GM12891 (cell line): ENCODE results near the gene RBP2.

ENCODE experiments used
- POLR2A ChIP-seq: IDR thresholded peaks from 2 replicates; pipeline ENCODE4 v1.6.1; 2011; ENCODE audit warnings: low read depth, low read length, control low read depth
- POLR2AphosphoS5 ChIP-seq: IDR thresholded peaks from 2 replicates; pipeline ENCODE4 v1.6.1; 2011; ENCODE audit warnings: low read depth, low read length, control low read depth
- TAF1 ChIP-seq: IDR thresholded peaks from 2 replicates; pipeline ENCODE4 v1.6.1; 2011; ENCODE audit warnings: low read depth, low read length, control low read depth

DNA sequence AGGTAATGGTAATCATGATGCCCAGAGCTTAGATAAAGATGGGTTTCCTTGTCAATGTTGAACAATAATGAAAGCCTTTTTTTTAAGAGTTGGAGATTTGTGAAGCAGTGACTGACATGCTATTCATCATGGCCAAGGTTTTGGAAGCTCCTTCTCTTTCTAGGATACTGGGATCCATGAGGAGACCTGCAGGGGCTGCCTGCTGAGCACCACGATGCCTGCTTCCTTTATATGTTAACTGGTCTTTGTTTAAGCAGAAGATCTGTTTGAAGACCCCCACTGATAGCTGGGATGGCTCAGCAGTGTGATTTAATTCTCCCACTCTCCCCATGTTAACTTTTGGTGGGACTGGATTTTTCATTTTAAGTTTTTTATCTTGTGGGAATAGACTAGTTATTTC is 47.4 kb upstream of the RBP2 start:
- TF ChIP-seq TAF1 (no peak), POLR2AphosphoS5 (no peak), POLR2A (no peak)
